AML-193 (cell line): ENCODE results near the gene EGFL8.
"Not testable (repeated sequence)": the region's sequence is repeated elsewhere in the genome, so short reads cannot be mapped to it uniquely, and the experiment has no call there.

Source experiments
- DNase-seq, 2 experiments: peaks; one replicate each; lab custom pipeline; 2025; lab: John Stamatoyannopoulos, UW

Gene EGFL8

DNA sequence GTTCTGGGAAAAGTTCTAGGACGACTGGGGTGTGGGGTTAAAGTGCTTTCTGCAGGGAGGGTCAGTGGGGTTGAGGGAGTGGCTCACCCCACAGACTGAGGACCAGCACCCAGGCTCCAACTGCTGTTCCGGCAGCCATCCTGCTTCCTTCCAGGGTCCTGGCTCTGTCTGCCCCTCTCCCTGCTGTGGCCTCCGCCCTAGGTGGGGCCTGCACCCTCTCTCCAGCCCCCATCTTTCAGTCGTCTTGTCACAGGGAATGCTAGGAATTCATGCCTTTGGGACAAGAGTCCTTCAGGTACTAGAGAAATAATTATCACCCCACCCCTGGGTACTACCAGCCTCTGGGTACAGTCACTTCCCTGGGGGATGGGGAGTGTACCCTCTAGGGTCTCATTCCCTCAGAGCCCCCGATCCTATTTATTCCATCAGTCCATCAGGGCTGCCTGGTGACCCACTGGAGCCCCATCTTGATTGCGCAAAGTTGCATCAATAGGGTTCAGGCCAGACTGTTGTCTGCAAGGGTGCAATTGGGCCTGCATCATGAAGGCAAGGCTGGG, 19.8 kb downstream of the EGFL8 start, which contains the start of gene AGER:
TSS of gene AGER (minus strand) at position 170 of the 557 bp plus-strand sequence. CDS start at position 139, 31 bp downstream.
- DNase-seq: no peak

DNA sequence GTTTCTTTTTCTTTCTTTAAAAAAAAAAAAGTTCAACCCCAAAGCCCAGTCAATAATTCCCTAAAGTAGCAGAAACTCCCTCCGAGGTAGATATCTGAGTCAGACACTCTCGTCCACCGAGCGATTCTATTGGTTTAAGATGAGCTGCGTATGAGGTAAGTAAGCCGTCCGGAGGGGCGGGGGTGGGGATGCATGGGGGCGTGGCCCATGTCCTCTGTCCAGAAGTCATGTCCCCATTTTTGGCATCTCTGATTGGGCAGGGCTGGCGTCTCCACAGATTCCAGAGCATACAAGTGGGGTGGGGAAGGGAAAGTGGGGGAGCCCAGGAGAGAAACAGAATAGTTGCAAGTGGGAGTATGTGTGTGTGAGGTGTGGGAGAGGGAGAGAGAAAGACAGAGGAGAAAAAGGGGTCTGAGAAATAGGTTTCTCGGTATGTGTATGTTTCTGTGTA, 21.3 kb downstream of the EGFL8 start:
- not testable (repeated sequence) for DNase-seq

DNA sequence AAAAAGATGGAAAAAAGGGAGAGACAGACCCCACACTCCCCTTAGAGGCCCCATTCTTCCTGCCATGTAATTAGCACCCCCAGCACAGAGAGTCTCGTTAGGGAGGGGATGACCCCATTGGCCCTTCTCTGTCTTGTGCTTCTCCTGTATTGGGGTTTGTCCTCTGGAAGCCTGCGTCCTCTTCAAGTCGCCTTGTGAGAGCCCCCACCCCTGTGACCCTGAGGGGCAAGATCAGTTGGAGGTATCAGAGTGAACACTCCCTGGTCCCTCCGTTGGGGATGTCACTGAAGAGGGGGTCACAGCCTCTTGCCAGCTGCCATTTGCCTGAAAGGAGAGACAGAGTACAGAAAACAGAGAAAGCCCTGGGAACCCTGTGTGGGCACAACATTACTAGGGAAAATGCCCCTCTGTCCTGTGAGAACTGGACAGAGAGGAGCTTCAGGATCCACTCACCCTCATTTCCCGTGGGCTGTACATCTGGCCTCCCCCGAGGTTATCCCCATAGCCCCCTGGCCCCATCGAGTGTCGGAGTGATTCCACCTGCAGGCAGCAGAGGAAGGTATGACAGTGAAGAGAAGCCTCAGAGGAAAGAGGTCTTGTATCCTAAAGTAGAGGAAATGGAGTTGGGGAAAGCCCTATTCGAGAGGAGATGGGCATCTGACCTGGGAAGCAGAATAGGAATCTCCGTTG, 21.9 kb downstream of the EGFL8 start:
- DNase-seq: not testable (repeated sequence)

DNA sequence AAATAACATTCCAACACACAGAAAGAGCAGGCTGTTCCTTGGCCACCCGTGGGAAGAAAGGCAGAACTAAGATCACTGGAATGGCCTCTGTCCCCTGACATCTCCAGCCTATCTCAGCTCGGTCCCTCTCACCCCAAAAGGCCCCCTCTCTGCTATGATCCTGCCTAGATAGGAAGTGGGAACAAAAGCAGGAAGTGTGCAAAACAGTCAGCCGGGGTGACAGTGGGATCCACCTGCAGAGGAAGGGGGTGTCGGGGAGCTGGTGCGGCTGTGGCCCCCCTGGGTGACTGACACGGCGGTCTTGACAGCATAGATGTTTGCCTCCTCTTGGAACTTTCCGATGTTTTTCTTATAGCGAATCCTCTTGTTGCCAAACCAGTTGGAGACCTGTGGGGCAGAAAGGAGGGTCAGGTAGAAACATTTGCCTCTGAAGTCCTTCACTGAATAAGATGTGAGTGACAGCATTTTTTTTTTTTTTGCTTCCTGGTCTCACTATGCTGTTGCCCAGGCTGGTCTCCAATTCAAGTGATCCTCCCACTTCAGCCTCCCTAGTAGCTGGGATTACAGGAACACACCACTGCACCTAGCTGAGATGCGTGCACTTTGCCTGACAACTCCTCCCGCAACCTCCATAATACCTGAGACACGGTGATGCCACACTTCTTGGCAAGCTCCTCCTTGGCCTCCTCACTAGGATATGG, 22.8 kb downstream of the EGFL8 start:
- no peak for DNase-seq

DNA sequence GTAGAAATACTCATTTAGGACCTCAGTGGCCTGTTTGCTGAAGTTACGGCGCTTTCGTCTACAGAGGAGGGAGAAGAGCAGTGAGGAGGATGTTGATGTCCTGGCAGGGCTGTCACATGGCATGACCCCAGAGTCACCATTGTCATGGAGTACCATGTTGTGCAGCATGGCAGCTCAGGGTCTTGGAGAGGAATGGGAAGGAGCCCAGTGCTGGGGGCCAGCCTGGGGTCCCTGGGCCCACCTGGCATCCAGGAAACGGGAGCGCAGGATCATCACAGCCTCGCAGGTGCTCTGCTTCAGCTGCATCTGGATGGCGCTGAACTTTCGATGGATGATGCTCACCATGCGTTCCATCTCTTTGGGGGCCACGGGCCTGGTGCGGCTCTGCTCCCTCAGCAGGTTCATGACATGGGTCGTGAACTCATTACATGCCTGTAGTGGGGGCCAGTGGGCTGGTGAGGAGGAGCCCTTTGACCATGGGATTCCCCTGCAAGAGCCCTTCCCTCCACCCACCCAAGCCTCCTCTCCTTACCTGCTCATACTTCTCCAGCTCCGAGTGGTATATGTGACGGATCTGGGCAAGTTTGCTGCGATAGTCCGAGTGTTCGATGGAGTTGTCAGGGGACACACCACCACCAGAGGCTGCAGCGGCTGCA, 23.5 kb downstream of the EGFL8 start:
- DNase-seq: not testable (repeated sequence)

DNA sequence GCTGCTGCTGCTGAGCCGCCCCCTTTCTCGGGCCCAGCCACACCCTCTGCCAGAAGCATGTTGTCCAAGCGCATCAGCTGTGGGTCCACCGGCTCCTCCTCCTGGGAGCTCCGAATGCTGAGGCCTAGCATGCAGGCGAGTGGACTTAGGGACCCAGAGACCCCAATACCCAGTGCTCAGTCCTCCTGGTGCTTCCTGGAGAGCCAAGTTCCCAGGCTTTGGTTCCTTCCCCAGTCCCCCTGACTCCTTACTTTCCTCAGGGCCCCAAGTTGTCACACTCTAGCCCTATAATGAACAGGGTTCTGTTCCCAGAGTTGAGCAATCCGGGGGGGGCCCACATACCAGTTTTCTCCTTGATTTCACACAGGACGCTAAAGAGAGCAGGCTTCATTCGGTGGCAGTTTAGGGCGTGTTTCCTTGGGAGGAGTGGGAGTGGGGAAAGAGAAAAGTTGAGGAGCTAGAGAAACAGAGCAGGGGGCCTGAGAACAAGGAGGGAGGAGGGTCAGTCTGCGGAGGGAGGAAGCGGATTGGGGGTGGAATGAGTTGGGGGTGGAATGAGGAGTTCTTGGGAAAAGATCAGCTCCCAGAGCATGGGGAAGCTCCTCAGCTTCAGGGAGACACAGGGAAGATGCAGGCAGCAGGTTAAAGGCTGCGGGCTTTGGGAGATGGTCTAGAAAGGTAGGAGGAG, 24.1 kb downstream of the EGFL8 start:
- DNase-seq: no peak

DNA sequence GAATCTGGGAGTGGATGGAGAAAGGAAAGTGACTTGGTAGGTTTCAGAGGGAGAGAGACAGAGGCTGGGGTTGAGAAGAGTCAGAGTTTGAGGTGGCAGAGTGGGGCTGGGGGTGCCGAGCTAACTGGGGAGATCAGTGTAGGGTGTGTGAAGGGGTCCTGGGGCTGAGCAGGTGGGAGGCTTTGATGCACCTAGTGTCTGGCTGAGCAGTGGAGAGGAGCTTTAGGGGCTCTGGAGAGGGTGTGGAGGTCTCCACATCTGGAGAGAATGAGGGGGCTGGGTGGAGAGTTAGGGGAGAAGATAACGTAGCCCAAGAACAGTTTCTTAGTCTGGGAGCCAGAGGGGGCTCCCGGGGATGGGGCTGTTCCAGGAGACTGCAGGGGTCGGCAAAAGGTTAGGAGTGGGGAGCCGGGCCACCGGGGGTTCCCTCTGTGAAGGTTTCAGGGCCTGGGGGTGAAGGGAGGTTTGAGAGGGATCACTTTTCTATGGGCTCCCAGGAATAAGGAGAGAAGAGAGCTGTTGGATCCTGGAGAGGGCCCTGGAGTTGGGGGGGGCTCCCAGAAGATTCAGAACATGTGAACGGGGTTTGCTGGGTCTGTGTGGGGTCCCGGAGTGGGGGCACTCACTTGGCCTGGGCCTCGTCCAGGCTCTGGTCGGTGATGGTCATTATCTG, 24.8 kb downstream of the EGFL8 start:
- no peak for DNase-seq

DNA sequence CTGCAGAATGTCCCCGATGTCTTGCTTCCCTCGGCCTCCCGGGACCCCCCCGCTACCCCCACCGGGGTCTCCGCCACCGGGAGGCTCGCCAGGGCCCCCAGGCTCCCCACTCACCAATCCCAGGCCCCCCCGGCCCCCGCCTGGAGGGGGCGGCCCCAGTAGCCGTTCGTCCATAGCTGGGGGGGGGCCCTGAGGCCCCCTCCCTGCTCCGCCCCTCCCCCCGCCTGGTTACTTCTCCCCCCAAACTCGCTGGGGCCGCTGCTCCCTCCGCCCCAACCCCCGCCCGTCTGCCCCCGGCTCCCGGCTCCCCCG, 25.3 kb downstream of the EGFL8 start:
- no peak for DNase-seq

DNA sequence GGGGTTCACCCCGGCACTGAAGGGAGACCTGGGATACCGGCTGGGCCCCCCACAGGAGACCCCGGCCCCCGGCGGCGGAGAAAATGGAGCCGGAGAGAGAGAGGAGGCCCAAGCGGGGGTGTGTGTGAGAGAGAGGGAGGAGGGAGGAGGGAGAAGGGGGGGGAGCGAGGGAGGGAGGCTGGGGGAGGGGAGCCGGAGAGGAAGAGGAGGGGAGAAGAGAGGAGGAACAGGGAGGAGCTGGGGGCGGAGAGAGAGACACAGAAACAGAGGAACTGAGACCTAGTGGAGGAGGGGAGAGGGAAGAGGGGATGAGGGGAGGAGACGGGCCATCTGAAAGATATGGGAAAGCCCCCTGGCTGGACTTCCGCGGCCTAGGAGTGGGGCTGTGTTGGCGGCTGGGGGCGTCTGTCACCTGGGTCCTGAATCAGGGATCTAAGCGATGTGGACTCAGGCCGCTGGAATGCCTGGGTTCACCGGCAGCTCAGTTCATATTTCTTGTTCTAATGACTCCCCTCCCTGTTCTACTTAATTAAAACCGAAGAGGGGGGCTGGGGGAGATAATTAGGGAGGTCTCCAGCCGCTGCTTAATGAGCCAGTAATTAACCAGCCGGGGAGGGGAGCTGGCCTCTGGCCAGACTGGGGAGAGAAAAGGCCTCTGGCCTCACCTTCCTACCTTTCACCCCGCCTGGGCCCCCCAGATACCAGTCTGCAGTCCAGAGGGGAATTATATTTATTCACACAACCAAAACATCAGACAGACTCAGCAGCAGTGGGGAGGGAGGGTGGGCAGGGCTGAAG, 25.9 kb downstream of the EGFL8 start, which contains the start of gene PBX2:
TSS of gene PBX2 (minus strand) at position 149 of the 798 bp plus-strand sequence. CDS start 287 bp downstream, outside the sequence.
- peak; percentile 91 to 92 for DNase-seq

DNA sequence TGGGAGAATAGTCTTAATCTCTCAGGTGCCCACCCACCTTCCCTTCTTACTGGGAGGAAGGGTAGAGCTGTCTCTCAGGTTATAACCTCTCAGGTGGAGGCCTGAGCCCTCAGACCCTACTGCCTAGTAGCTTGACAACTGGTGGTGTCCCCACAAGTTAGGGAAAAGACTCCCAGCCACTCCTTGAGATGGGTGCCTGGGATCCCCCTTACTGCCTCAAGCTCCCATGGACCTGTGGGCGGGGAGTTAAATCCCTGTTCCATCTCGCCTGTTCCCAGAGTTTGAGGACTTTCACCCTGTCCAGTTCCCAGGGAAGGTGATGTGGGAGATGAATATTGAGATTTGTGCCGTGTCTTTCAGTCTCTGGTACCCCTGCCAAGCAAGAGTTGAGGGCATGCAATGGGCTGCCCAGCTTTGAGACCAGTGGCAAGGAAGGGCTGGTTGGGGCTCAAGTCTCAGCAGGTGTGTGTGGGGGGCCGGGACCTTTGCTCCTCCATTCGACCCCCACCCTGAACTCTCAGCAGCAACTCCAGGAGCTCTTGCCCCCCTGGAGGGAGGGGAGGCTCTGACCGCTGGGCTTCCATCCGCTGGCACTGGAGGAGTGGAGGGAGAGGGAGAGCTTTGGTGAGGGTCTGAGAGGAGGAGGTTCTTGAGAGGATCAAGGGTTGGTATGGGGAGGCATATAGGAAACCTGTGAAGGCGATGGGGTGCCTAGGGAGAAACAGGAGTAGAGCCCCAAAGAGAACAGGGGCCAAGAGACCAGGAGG, 26.7 kb downstream of the EGFL8 start:
- no peak for DNase-seq

DNA sequence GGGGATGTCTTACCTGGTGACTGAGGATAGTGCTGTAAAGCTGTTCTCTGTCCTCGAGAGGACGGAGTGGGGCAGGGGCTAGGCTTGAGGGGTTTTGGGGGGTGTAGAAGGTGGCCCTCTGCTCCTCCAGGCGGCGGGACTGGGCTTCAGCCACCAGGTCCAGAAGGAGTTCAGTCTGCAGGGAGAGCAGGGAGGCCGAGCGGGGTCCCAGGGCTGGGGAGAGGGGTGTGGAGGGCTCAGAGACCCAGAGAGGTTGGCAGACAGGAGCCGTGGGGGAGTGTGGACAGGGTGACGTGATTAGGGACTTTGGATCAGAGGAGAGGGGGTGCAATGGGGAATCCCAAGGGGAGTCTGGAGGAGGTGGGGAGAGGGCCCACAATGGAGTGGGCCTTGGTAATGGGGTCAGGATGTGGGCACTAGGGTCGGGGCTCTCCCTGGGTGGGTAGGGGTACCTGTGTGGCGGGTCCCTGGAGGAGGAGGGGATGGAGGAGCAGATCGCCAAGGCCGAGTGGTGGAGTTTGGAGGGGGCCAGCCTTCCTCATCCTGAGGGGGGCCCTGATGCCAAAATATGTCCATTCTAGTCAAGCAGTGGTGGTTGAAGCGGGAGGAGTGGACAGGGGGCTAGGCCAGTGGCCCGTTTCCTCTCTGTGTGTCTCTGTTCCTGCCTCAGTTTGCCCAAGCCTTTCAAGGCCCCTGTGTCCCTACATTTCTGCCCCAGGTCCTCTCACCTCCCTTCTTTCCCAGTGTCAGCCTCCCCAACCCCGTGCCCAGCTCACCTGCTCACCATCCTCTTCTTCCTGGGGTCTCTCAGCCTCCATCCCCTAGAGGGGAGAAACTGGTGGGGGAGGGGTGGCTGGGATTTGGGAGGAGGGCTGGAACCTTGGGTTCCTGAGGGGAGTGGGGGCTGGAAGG, 27.6 kb downstream of the EGFL8 start:
- DNase-seq: no peak

DNA sequence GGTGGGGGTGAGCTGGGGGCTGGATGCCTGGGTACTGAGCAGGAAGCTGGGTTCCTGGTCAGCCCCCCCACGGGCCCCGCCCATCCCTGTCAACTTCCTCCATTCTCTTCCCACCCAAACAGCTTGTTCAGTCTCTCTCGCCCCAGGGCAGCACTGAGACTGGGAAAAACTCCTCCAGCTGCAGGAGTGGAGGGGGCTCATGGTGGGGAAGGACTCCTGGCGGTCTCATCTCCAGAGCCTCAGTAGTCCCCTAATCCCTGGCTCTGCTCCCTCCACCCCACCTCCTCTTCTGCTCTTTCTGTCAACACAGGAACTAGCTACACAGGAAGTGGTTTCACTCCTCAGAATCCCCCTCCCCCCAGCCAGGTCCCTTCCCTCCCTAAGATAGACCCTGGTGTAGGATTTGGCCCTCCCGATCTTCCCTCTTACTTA, 28.2 kb downstream of the EGFL8 start, which contains the start of gene GPSM3:
TSS of gene GPSM3 (minus strand) at position 36 of the 432 bp plus-strand sequence. CDS start 130 bp downstream, outside the sequence.
- peak; percentile 70 to 81 for DNase-seq

DNA sequence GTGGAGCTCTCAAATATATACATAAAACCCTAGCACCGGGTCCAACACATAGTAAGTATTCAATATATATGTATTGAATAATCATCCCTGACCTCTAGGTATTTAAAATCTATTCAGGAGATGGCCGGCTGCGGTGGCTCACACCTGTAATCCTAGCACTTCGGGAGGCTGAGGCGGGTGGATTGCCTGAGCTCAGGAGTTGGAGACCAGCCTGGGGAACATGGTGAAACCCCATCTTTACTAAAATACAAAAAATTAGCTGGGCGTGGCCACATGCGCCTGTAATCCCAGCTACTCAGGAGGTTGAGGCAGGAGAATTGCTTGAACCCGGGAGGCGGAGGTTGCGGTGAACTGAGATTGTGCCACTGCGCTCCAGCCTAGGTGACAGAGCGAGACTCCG, 28.7 kb downstream of the EGFL8 start:
- DNase-seq: not testable (repeated sequence)

DNA sequence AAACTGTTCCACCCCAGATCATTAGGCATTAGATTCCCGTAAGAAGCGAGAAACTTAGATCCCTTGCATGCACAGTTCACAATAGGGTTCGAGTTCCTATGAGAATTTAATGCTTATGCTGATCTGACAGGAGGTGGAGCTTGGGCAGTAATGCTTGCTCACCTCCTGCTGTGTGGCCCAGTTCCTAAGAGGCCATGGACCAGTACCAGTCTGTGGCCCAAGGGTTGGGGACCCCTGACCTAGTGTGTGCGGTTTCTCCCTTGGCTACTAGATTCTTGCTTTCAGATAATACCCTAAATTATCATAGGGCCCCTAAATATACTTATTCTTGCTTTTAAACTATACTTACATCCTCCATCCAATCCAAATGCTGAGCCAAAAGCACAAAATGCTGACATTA, 30.0 kb downstream of the EGFL8 start:
- DNase-seq: no peak

DNA sequence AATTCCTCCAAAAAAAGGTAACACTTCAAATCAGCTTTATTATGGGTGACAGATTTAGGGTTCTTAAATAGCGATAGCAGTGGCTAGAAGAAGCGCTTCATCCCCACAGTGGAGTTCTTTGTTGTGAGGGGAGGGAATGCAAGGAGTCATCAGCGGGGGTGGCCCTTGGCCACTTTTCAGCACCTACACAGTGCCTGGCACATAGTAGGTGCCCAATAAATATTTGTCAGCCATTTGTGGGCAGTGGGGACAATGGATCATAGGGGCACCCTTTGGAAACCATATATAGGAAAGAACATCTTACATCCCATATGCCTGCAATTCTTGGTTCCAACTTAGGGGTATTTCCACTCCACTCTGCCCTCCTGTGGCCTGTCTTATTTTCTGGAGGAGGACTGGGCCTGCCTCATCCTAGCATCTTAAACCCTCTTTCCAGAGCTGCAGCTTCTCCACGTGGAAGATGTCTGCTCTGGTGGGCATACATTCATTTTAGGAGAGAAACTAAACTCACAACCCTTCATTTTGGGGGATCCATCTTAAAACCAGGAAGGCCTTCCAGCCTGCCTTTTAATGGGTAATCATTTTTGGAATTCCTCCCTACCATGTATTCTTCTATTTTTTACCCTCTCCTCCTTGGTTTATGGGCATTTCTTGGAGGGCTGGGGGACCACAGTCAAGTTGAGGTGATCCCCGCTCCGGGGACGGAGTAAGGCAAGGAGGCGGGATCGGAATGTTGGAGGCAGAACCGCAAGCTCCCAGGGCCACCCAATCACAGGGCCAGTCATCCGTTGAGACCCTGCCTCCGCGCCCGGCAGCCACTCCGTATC, 30.6 kb downstream of the EGFL8 start:
- DNase-seq: peak; percentile 82 to 83

DNA sequence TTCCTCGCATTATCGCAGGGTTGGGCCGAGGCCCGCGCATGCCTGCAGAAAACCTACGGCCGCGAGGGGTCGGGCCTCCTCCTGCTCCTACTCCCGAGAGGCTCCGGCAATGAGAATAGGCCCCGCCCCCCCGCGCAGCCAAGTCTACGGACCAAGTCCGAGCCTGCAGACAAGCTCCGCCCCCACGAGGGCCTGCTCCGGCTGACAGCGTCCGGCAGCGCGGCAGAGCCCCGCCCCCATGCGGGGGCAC, 31.2 kb downstream of the EGFL8 start:
- peak; percentile 100 for DNase-seq

DNA sequence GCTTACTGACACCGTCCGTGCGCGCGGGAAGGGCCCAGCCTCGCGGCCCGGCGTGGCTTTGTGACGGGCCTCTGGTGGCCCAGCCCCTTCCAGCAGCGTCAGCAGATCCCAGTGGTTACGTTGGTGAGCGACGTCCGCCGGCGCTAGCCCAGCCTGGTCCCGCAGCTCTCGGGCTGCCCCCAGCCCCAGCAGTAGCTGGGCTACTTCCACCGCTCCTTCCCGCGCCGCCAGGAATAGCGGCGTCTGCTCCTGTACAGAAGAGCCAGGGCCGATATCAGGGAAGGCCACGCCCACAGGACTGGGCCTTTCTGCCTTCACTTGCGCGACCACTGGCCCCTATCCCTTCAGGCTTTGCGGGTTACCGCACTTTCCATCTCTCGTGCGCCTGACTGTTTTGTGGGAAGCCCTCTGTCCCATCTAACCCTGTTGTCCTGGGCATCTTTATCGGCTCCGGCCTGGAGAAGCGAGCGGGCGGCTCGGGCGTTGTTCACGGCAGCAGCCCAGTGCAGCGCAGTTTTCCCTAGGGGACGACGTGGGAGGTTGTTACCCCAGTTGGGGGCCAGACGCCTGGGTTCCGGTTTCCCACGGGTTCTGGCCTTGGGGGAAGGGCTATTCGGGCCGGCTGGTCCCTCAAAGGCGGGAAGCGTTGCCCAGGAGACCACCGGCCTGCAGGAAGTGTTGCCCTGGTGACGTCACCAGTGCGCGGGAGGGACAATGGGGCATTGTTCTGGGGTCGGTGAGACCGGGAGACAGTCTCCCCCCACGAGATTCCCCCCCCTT, 31.7 kb downstream of the EGFL8 start:
- DNase-seq: peak; percentile 33 to 45
